Gastrocnemius medialis (tissue), 4 donors: ENCODE measurements around the gene CST9L. TPM values are rescaled to one million over a fixed set of nuclear protein-coding genes. Genes with fewer than 3 reads are reported as not detected.

ENCODE experiments used
- ATAC-seq, 2 donors: fragments of 150-250 bp; one replicate each; pipeline ENCODE4 v1.9.1; 2016
- DNase-seq, 2 donors: peaks; one replicate each; pipeline ENCODE4 v3.0.0-alpha.2; 2019
- H3K27ac ChIP-seq, 4 donors: fragments of 200-600 bp; sonication (generic); 1 replicate in 1 of 4; 2 replicates in 3 of 4; pipeline ENCODE4 v1.5.1; 2016 to 2018; ENCODE audit warnings: mild to moderate bottlenecking in 2 of 4, moderate library complexity in 1 of 4
- H3K27me3 ChIP-seq, 3 donors: fragments of 200-600 bp; sonication (generic) in 2 of 3; 1 replicate in 1 of 3; 2 replicates in 2 of 3; pipeline versions ENCODE4 v1.5.1 to v1.6.0; 2016 to 2019; ENCODE audit warnings: mild to moderate bottlenecking in 1 of 3, moderate library complexity in 1 of 3
- H3K36me3 ChIP-seq, 2 donors: fragments of 200-600 bp; sonication (generic) in 1 of 2; one replicate each; pipeline ENCODE4 v1.5.1; 2017 to 2018
- H3K4me1 ChIP-seq, 2 donors: fragments of 200-600 bp; sonication (generic) in 1 of 2; one replicate each; pipeline ENCODE4 v1.5.1; 2016 to 2017; ENCODE audit warnings: mild to moderate bottlenecking in 2 of 2
- H3K4me3 ChIP-seq, 4 donors: fragments of 200-600 bp; sonication (generic) in 3 of 4; 1 replicate in 1 of 4; 2 replicates in 3 of 4; pipeline ENCODE4 v1.5.1; 2016 to 2019; ENCODE audit warnings: mild to moderate bottlenecking in 2 of 4
- H3K9me3 ChIP-seq, 3 donors: fragments of 200-600 bp; sonication (generic) in 2 of 3; 1 replicate in 1 of 3; 2 replicates in 2 of 3; pipeline ENCODE4 v1.5.1; 2016 to 2019
- POLR2A ChIP-seq, 2 donors: fragments of 450-650 bp; IDR thresholded peaks; one replicate each; pipeline ENCODE4 v1.6.1; 2017; ENCODE audit warnings: antibody characterized with exemption in 2 of 2, mild to moderate bottlenecking in 2 of 2, moderate library complexity in 2 of 2
- in situ Hi-C, 4 donors: fragments of 200-750 bp; cut with MboI; loops; one replicate each; pipeline versions ENCODE4 v1.15.0 to v1.8.0; 2017; ENCODE audit warnings: low sequenced_read_pairs in 4 of 4
- intact Hi-C: fragments of 100-400 bp; cut with DNase I; formaldehyde crosslinking; loops from one replicate; pipeline ENCODE4 v1.15.1; 2023; ENCODE audit warnings: low total_unique reads
- total RNA-seq, 4 donors: library from RNA; depleted of rRNA; stranded (reverse); fragments of >200 nt; gene quantifications; one replicate each; pipeline versions ENCODE4 v1.1.0 to v1.2.3, GENCODE V29; 2016
- TF ChIP-seq, protein P1 (sequence below), 5 experiments: fragments of 450-650 bp in 3 of 5; fragments of 200-600 bp in 2 of 5; sonication (generic) in 2 of 5; IDR thresholded peaks in 4 of 5; conservative IDR thresholded peaks in 1 of 5; 1 replicate in 4 of 5; 2 replicates in 1 of 5; pipeline ENCODE4 v1.5.1; 2016 to 2019; ENCODE audit warnings: antibody characterized with exemption in 5 of 5, mild to moderate bottlenecking in 3 of 5, moderate library complexity in 3 of 5

CST9L gene
- total RNA-seq, 4 donors from 2014 or later = not detected

DNA sequence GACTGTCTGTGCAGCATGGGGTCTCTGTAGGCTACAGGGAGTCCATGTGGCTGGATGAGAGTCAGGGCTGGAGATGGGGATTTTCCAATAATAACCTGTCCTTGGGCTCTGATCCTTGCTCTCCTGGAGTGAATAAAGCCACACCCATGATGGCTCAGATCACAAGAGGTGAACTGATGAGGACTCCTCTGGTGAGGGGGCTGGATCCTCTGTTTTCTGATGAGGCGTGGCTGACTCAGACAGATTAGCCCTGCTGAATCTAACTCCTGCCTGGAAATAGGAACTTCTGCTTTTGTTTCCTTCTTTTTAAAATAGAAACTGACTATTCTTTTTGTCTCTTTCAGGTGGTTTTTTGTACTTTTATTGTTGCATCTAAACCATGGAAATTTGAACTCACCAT, 27.0 kb downstream of the CST9L start:
- Histone ChIP-seq H3K27me3 (no peaks in the 10 kb centered on the region), H3K27ac (no peak overlapping the region), H3K4me1 (no peaks in the 10 kb centered on the region), H3K9me3 (no peaks in the 10 kb centered on the region), H3K36me3 (no peaks in the 10 kb centered on the region), H3K4me3 (no peak overlapping the region)
- DNase-seq (no peak), ATAC-seq (no peak)
- TF ChIP-seq, protein P1, sequence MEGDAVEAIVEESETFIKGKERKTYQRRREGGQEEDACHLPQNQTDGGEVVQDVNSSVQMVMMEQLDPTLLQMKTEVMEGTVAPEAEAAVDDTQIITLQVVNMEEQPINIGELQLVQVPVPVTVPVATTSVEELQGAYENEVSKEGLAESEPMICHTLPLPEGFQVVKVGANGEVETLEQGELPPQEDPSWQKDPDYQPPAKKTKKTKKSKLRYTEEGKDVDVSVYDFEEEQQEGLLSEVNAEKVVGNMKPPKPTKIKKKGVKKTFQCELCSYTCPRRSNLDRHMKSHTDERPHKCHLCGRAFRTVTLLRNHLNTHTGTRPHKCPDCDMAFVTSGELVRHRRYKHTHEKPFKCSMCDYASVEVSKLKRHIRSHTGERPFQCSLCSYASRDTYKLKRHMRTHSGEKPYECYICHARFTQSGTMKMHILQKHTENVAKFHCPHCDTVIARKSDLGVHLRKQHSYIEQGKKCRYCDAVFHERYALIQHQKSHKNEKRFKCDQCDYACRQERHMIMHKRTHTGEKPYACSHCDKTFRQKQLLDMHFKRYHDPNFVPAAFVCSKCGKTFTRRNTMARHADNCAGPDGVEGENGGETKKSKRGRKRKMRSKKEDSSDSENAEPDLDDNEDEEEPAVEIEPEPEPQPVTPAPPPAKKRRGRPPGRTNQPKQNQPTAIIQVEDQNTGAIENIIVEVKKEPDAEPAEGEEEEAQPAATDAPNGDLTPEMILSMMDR (IDR thresholded peaks at IDR 0.05 in 4 of 5, conservative IDR thresholded peaks at IDR 0.05 in 1 of 5) = no peak
- TF ChIP-seq POLR2A (IDR thresholded peaks at IDR 0.05) = no peak
- intact Hi-C loops (no loop called here), in situ Hi-C loops (no loop called here)

DNA sequence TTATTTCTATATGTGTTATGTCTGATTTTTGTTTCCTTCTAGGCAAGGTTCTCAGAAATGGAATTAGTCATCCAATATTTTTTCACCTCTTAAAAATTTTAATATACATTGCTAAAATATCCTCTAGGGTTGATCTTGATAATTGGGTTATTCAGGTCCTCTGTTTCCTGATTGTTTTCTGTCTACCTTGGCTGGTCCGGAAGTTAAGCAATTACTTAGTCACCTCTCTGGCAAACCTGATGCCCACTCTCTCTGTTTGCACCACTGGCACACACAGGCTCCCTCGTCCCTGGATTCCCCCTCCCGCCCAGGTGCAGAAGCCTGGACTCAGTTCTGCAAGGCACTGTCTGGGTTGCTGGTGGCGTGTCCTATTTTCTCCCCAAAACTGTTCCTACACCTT, 27.7 kb downstream of the CST9L start:
- no peak for TF ChIP-seq POLR2A (IDR thresholded peaks at IDR 0.05)
- TF ChIP-seq, protein P1 (IDR thresholded peaks at IDR 0.05 in 4 of 5, conservative IDR thresholded peaks at IDR 0.05 in 1 of 5) = no peak
- ATAC-seq = no peak

DNA sequence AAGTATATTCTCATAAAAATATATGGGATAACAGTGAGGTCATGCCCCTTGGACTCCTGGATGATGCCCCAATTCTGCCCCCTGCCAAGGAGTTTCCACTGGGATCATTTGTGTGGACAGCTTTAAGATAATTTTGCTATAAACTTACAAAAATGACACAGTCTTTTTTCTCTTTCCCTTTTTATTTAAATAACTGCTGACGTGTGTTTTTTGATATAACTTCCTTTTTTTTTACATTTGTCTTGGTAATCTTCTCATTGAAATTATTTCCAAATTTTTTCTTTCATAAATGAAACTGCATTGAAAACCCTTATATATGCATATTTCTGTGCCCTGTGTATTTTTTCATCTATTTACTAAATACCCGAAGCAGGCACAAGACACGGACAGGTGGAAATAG, 31.3 kb downstream of the CST9L start:
- no peaks in the 10 kb centered on the region for H3K27me3 ChIP-seq
- no peaks in the 10 kb centered on the region for H3K9me3 ChIP-seq
- DNase-seq (no peak), ATAC-seq (no peak)
- in situ Hi-C loops (no loop called here), intact Hi-C loops (no loop called here)
- TF ChIP-seq, protein P1 (IDR thresholded peaks at IDR 0.05 in 4 of 5, conservative IDR thresholded peaks at IDR 0.05 in 1 of 5) = no peak
- no peak for TF ChIP-seq POLR2A (IDR thresholded peaks at IDR 0.05)
- no peak overlapping the region for H3K4me3 ChIP-seq
- H3K27ac ChIP-seq = no peak overlapping the region
- no peaks in the 10 kb centered on the region for H3K4me1 ChIP-seq
- H3K36me3 ChIP-seq = no peaks in the 10 kb centered on the region

More for the DNA sequence above, 27.7 kb downstream of the CST9L start:
- Histone ChIP-seq H3K9me3 (no peaks in the 10 kb centered on the region), H3K27me3 (no peaks in the 10 kb centered on the region), H3K36me3 (no peaks in the 10 kb centered on the region), H3K4me1 (no peaks in the 10 kb centered on the region), H3K4me3 (no peak overlapping the region), H3K27ac (no peak overlapping the region)
- in situ Hi-C loops = no loop called here
- intact Hi-C loops = no loop called here
- DNase-seq = no peak

DNA sequence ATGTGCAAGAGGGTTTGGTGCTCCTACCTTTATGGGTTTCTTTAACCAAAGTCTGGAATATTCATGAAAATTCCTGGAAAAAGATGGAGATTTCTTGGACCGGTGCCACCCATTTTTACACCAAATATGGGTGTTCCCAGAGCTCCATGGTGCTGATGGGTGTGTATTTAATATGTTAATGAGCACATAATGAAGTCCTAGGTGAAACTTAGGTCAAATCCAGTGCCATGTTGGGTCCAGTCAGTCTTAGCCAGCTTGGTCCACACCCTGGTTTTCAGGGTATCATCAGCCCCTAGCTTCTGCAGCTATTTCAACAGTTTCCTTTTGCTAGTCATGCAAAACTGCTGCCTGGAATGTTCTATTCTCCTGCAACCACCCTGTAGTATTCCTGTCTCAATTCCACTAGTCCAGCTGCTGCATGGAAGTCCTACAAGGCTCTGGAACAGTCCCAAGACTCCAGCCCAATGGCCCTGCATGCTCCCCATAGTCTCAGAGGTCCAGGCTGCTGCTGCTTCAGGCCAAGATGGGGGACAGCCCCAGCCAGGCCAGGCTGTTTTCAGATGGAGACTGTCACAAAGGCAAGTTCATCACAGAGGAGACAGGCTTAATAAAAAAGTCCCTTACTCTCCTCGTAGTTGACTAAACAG, 31.8 kb downstream of the CST9L start:
- H3K27ac ChIP-seq = no peak overlapping the region
- no peaks in the 10 kb centered on the region for H3K4me1 ChIP-seq
- intact Hi-C loops (no loop called here), in situ Hi-C loops (no loop called here)
- no peak for TF ChIP-seq POLR2A (IDR thresholded peaks at IDR 0.05)
- TF ChIP-seq, protein P1 (IDR thresholded peaks at IDR 0.05 in 4 of 5, conservative IDR thresholded peaks at IDR 0.05 in 1 of 5) = no peak
- no peaks in the 10 kb centered on the region for H3K36me3 ChIP-seq
- H3K9me3 ChIP-seq = no peaks in the 10 kb centered on the region
- ATAC-seq (no peak), DNase-seq (no peak)
- H3K4me3 ChIP-seq = no peak overlapping the region
- no peaks in the 10 kb centered on the region for H3K27me3 ChIP-seq
